ENCODE data around the gene CCDC85C.

Gene CCDC85C

DNA sequence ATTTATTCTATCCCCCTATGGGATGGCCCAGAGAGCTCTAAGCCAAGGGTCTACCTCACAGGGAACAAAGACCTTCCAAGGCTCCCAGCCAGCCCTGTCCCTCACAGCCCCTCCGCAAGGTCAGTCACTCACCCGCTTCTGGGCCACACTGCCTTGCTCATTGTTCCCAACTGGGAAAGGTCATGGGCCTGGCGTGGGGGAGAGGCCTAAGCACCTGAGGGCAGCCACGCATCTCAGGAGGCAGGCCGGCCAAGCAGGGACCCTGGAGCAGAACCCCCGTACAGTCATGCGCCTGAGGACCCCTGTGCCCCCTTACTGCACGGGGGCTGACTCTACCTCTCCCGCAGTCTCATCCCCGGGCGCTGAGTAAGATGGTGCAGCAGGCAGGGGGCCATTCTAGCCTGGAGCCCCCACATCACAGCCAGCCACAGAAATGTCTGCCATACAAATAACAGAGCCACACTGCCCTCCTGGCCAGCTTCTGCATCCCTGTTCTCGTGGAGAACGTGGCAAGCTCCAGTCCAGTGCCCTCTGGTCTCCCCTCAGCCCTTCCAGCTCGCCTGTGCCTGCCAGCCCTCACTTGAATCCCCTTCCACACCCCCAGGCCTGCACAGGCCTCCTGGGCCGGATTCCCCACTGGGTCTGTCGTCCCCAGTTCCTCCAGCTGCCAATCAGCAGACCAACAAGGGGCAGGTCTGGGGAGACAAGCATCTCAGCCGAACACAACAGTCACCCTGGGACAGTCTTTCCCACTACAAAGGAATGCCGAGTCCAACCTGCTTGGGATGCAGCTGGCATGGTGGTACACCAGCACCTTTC is 16.3 kb downstream of the CCDC85C start:
- no peak for DNase-seq

GRCh38 chr14:99586761-99587459 is 17.1 kb downstream of the CCDC85C start:
- DNase-seq, result no peak

DNA sequence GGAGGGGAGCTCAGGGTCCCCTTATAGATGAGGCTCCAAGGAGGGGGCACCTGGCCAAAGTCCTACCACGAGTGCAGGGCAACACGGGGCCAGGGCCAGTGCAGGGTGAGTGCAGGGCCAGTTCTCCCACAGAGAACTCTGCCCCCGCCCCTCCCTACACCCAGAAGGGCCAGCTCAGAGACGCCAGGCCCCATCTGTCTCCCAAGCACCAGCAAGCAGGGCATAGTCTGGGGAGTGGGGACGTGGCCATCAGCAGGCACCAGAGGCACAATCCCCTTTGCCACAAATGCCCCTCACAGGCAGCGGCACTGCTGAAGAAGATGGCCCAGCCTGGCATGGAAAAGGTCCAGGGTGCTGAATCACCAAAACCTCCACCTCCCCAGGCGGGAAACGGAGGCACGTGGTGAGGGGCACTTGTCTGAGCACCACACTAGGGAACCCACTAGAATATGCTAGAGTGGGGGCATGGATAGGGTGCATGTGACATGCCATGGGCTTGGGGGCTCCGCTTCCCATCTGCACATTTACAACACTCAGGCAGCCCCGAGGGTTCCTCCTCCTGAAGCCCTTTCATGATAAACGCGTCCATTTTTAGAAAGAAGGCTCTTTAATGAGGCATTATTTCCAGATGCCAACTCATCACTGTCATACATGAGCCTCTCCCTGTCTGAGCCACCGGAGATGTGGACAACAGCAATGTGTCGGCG is 17.8 kb downstream of the CCDC85C start:
- no peak for DNase-seq

DNA sequence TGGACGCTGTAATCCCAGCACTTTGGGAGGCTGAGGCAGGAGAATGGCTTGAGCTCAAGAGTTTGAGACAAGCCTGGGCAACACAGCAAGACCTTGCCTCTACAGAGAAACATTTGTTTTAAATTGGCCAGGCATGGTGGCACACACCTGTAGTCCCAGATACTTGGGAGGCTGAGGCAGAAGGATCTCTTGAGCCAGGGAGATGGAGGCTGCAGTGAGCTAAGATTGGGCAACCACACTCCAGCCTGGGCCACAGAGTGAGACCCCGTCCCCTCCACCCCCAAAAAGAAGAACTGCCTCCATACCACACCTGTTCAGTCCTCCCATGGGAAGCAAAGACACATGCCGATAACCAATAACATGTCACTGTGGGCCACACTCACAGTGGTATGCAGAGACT is 19.2 kb downstream of the CCDC85C start:
- DNase-seq, result no peak

DNA sequence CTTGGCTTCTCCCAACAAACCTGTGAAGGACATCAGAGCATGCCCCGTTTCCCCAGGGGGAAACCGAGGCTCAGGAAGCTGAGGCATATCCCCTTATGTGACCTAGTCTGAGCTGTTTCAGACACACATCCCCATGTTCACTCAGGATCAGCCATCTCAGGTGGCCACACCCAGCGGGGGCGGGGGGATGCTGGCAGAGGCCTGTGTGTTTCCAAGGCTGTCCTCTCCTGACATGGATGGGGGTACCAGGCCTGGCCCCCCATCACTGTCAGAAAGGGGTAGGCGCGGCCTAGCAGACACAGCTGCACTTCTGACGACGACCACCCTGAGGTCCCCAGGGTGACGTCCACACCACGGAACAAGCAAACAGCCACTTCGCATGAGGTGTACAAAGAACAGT is 22.1 kb downstream of the CCDC85C start:
- no peak for DNase-seq

DNA sequence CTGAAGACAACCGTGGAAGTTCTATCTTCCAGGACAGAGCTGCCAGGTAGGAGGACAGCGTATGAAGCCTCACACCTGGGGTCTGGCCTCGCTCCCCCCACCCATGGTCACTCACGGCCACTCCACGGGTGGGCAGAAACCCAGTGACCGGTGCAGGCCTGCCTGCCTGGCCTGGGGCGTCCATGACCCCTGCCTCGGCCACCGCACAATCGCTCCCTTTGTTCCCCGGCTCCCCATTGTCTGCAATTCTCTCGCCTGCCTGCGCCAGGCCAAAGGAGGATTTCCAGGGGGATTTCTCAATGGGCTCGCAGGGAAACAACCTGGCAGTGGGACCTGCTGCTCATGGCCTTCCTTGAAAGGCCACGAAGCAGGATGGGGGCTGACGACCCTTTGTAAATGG is 22.6 kb downstream of the CCDC85C start:
- DNase-seq, result no peak

GRCh38 chr14:99579903-99580571 is 24.0 kb downstream of the CCDC85C start:
- DNase-seq, result no peak

GRCh38 chr14:99579120-99579836 is 24.7 kb downstream of the CCDC85C start:
- DNase-seq, result no peak

GRCh38 chr14:99578541-99579101 is 25.4 kb downstream of the CCDC85C start:
- DNase-seq, result no peak

DNA sequence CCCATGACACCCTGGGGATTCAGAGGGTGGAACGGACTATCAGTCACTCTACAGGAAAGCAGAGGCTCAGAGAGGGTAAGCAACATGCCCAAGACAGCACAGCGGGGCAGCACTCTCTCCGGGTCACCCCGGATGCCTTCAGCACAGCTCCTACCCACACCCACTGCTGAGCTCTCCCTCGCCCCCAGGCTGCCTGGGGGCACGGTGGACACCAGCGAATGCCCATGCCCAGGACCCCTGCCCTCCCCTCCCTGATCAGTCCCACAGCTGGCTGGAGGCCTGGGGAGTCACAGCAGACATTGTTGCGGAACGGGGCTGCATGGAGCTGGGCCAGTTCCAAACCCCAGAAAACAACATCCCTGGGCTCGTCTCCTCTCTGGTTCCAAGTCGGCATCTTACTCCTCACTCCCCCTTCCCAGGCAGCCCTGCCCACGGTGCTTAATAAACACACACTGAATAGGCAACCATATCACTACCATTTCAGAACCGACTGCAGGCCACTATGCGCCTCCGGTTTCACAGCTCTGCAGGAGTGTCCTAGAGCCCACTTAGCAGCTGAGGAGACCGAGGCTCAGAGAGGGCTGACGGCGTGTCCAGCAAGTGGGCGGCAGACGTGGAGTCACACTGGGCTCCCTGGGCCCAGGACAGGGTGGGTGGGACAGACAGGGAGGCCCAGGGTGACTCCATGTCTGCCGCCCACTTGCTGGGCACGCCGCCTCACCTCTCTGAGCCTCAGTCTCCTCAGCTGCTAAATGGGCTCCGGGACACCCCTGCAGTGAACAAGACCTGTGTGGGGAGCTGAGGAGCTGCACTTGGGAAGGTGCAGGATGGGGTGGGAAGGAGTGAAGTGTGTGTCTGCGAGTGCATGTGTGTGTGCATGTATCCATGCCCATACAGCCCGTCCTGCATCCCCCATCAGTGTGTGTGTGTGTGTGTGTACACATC is 27.0 kb downstream of the CCDC85C start:
- DNase-seq, result no peak

DNA sequence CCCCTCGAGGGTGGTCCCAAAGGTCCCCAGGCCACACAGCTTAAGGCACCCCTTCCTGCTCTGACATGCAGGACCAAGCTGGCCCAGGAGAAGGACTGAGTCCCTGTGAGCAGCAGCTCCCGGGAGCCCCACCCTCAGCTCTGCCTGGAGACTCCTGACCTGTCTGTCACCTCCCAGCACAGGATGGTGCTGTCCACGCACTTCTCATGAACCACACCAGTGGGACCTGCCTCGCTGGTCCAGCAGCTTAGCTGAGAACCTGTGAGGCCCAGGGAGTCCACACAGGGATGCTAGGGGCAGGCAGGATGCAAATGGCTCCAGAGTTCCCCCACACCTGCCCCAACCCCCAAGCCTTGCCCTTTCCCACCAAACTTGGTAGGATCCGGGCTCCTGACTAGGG is 27.7 kb downstream of the CCDC85C start:
- no peak for DNase-seq

GRCh38 chr14:99575043-99576023 is 28.7 kb downstream of the CCDC85C start:
- DNase-seq, result no peak

DNA sequence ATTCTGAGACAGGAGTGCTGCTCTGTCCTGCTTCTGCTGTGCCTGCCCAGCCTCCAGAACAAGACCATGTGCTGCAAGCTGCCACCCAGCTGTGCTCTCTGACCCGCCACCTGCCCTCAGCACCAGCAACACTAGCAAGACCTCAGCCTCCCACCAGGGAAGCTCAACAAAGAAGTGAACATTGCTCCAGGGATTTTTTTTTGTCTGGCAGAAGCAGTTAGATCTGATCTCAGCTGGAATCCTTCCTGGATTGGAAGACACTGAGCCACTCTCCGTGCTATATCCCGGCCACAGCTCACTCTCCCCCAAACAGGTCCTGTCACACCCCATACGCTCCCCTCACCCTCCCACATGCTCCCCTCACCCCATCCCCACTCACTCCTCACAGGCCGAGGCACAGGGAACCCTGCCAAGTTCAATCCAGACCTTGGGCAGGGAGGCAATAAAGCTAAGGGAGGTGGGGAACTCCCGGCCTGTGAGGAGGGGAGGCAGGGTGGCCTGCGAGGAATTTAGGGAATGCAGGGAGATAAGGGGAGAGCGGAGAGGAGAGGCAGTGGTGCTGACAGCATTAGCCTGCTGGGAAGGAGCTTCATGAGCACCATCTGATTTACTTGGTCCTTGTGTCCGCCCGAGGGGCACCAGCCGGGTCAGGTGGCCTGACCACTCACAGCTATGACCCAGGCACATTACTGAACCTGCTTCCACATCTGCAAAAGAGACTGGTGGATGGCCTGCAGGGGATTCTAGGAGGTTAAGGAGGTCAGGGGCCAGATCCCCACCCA is 29.7 kb downstream of the CCDC85C start:
- no peak for DNase-seq

DNA sequence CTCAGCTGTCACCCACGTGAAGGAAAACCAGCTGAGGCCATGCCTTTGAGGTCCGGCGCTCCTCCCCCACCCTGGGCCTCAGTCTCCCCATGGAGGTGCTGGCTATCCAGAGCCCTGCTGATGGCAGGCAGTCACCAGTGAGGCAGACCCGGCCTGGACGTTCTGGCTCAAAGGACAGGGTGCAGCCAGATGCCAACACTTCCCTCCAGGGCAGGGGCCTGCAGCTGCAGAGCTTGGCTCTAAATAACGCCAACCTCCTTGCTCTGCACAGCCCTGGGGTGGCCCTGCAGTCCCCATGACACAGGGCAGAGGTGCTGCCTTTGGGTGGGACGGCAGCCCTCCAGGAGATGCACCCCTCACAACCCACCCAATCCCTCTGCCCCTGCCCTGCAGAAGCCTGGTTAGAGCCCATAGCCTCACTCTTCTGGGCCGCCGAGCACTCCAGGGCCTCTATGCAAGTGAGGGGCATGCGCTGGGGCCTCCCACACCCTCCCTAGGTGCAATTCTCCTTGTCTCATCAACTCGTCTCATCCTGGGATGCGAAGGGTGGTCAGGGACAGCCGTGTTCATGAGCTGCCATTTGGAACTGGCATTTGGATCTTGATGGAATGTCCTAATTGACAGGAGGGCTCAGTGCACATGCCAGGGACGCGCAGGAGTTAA is 30.4 kb downstream of the CCDC85C start:
- no peak for DNase-seq

DNA sequence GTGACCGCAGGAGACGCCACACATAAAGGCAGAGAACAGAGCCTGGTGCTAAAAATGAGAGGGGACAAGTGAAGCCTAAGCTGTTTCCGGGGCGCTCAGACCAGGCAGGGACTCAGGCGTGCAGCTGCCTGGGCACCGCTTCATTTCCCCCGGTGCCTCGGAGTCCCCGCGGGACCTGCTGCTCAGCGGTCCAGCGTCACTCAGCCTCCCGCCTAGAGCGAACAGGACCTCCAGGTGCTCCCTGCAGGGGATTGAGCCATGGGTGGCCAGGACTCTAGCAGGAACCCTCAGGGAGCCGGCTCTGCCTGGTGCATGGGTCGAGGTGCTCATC is 31.0 kb downstream of the CCDC85C start:
- DNase-seq, result no peak

DNA sequence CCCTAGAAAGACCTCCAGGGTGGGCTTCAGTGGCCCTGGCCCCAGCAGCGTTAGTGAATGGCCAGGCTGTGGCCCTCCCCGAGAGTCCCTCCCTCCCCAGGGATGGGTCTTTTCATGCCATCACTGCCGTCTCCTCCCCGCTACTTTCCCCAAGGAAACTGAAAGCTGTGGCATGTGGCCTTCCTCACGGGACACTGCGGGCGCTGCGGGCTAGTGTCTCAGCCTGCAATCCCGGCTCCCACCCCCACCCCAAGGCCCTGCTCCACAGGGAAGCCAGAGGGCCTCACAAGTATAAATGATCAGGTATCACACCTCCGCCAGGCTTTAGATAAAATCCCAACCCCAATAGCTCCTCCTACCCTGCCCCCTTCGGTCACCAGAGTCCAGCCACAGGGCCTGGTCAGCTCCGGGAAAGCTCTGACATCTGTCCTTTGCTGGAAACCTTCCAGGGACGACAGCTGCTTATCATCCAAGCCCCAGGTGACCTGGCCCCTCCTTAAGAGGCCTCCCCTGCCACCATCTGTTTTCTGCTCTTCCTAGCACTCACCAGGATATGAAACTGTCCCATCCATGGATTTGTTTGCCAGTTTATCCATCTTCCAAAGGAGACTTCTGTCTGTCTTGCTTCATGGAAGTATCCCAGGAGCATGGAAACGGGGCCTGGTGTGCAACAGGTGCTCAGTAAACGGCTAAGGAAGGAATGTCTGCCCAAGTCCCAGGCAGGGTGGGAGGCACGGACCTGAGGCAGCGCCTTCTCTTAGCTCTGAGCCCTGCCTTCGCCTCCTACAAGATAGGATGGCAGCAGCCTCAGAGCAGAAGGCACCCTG is 31.6 kb downstream of the CCDC85C start:
- DNase-seq, result no peak

DNA sequence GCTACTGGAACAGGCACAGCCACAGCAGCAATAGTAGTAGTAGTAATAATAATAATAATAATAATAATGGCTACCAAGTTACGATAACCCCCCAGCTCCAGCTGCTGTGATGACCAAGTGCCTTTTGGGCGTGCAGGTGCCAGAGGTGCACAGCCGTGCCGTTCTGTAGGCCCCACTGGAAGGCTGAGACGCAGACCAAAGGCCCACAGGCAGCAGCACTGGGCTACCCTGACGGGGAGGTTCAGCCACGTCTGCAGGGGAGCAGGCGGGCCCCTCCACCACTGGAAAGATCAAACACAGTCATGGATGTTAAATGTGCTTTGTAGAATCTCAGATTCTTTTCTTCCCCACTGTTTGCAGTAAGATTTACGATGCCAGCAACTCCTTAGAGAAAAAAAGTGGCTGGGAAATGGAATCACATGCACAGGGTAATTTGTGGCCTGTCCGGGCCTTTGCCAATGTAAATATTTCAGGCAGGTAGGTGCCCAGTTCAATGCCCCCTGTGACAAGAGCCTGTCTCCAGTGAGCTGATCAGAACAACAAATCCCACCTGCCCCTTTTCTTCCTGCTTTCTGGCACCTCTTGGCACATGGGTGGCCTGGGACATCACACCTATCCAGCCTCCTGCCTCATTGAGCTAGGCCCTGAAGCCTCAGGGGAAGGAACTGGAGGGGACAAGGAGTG is 32.6 kb downstream of the CCDC85C start:
- no peak for DNase-seq

Measured in GOT3 (cell line).